H9 (cell line): ENCODE data around the gene NLRP14. TPM values are rescaled to one million over a fixed set of nuclear protein-coding genes. Genes with fewer than 3 reads are reported as not detected.

Experiments used
- DNase-seq: peaks from one replicate; pipeline ENCODE4 v3.0.0-alpha.2; 2017
- H2AFZ ChIP-seq: one replicate; pipeline ENCODE4 v1.6.1; 2013; ENCODE audit warnings: mild to moderate bottlenecking, low read length, control low read depth, moderate library complexity
- H2AK5ac ChIP-seq: 2 replicates; pipeline ENCODE4 v1.6.1; 2013; ENCODE audit warnings: low read length, control low read depth, mixed read lengths; ENCODE audit not compliant: insufficient read length
- H2BK120ac ChIP-seq: one replicate; pipeline ENCODE4 v1.6.1; 2013; ENCODE audit warnings: low read depth, mild to moderate bottlenecking, low read length, control low read depth, inconsistent platforms; ENCODE audit not compliant: poor library complexity, severe bottlenecking
- H2BK12ac ChIP-seq: 2 replicates; pipeline ENCODE4 v1.6.1; 2013; ENCODE audit warnings: low read length, control low read depth, mixed read lengths, low read depth; ENCODE audit not compliant: insufficient read length
- H2BK15ac ChIP-seq: 2 replicates; pipeline ENCODE4 v1.6.1; 2013; ENCODE audit warnings: low read depth, low read length, control low read depth
- H2BK20ac ChIP-seq: one replicate; pipeline ENCODE4 v1.6.1; 2013; ENCODE audit warnings: low read depth, mild to moderate bottlenecking, low read length, control low read depth, inconsistent platforms; ENCODE audit not compliant: poor library complexity, severe bottlenecking
- H2BK5ac ChIP-seq: 2 replicates; pipeline ENCODE4 v1.6.1; 2013; ENCODE audit warnings: low read length, control low read depth, mixed read lengths; ENCODE audit not compliant: insufficient read length
- H3K14ac ChIP-seq: 2 replicates; pipeline ENCODE4 v1.6.1; 2013; ENCODE audit warnings: low read length, control low read depth; ENCODE audit not compliant: insufficient read depth
- H3K18ac ChIP-seq: 2 replicates; pipeline ENCODE4 v1.6.1; 2013; ENCODE audit warnings: low read depth, mild to moderate bottlenecking, mixed read lengths, low read length, control low read depth; ENCODE audit not compliant: insufficient read length
- H3K23ac ChIP-seq: 2 replicates; pipeline ENCODE4 v1.6.1; 2013; ENCODE audit warnings: low read length, control low read depth, mixed read lengths, low read depth; ENCODE audit not compliant: insufficient read length
- H3K23me2 ChIP-seq: 2 replicates; pipeline ENCODE4 v1.6.1; 2013; ENCODE audit warnings: low read depth, mild to moderate bottlenecking, mixed read lengths, low read length, control low read depth; ENCODE audit not compliant: insufficient read length, poor library complexity, severe bottlenecking
- H3K27ac ChIP-seq: 2 replicates; pipeline ENCODE4 v1.5.1; 2013; ENCODE audit warnings: low read length, control low read depth, mixed read lengths, low read depth; ENCODE audit not compliant: insufficient read length
- H3K27me3 ChIP-seq: 2 replicates; pipeline ENCODE4 v1.6.1; 2013; ENCODE audit warnings: low read length, control low read depth, inconsistent platforms; ENCODE audit not compliant: insufficient read depth
- H3K4ac ChIP-seq: 2 replicates; pipeline ENCODE4 v1.6.1; 2013; ENCODE audit warnings: low read depth, mild to moderate bottlenecking, control low read depth, inconsistent platforms, low read length, moderate library complexity
- H3K4me1 ChIP-seq: 2 replicates; pipeline ENCODE4 v1.6.1; 2013; ENCODE audit warnings: low read length, control low read depth, inconsistent platforms; ENCODE audit not compliant: insufficient read depth
- H3K4me2 ChIP-seq: 2 replicates; pipeline ENCODE4 v1.6.1; 2013; ENCODE audit warnings: low read length, control low read depth, mixed read lengths; ENCODE audit not compliant: insufficient read length, insufficient read depth
- H3K56ac ChIP-seq: 2 replicates; pipeline ENCODE4 v1.6.1; 2013; ENCODE audit warnings: low read depth, mild to moderate bottlenecking, mixed read lengths, low read length, control low read depth; ENCODE audit not compliant: insufficient read length
- H3K79me1 ChIP-seq: 2 replicates; pipeline ENCODE4 v1.6.1; 2013; ENCODE audit warnings: low read depth, mild to moderate bottlenecking, moderate library complexity, low read length, control low read depth, inconsistent platforms; ENCODE audit not compliant: insufficient read depth, poor library complexity, severe bottlenecking
- H3K79me2 ChIP-seq: 2 replicates; pipeline ENCODE4 v1.6.1; 2013; ENCODE audit warnings: low read length, control low read depth, inconsistent platforms; ENCODE audit not compliant: insufficient read depth
- H3K9ac ChIP-seq: 2 replicates; pipeline ENCODE4 v1.6.1; 2013; ENCODE audit warnings: low read length, control low read depth, mixed read lengths; ENCODE audit not compliant: insufficient read length; ENCODE audit errors: extremely low read depth
- H3K9me3 ChIP-seq: one replicate; pipeline ENCODE4 v1.6.1; 2013; ENCODE audit warnings: low read depth, low read length, inconsistent platforms; ENCODE audit not compliant: control insufficient read depth
- H3T11ph ChIP-seq: one replicate; pipeline ENCODE4 v1.6.1; 2013; ENCODE audit warnings: mild to moderate bottlenecking, low read length, control low read depth, inconsistent platforms
- H4K20me1 ChIP-seq: one replicate; pipeline ENCODE4 v1.6.1; 2013; ENCODE audit not compliant: control insufficient read depth, insufficient read length, insufficient read depth
- H4K5ac ChIP-seq: 2 replicates; pipeline ENCODE4 v1.6.1; 2013; ENCODE audit warnings: low read depth, mild to moderate bottlenecking, mixed read lengths, low read length, control low read depth; ENCODE audit not compliant: insufficient read length
- H4K8ac ChIP-seq: replicated peaks from 2 replicates; pipeline ENCODE4 v1.6.1; 2013; ENCODE audit warnings: low read length, control low read depth, mixed read lengths, low read depth; ENCODE audit not compliant: insufficient read length
- H4K91ac ChIP-seq: 2 replicates; pipeline ENCODE4 v1.6.1; 2013; ENCODE audit warnings: low read depth, mild to moderate bottlenecking, moderate library complexity, mixed read lengths, low read length, control low read depth; ENCODE audit not compliant: insufficient read length
- H3K27ac Mint-ChIP-seq, 3 experiments: 2 replicates in 2 of 3; 3 replicates in 1 of 3; pipeline ENCODE4 v1.8.0; 2020 to 2021; ENCODE audit warnings: mixed read lengths in 3 of 3, mild to moderate bottlenecking in 1 of 3, moderate library complexity in 1 of 3
- H3K27me3 Mint-ChIP-seq: 2 replicates; pipeline ENCODE4 v1.8.0; 2021; ENCODE audit warnings: low read depth, mild to moderate bottlenecking, moderate library complexity, mixed read lengths
- H3K36me3 Mint-ChIP-seq, 3 experiments: 2 replicates in 2 of 3; 3 replicates in 1 of 3; pipeline ENCODE4 v1.8.0; 2020 to 2021; ENCODE audit warnings: low read depth in 3 of 3, mixed read lengths in 3 of 3; ENCODE audit not compliant: insufficient read depth in 1 of 3
- H3K4me1 Mint-ChIP-seq, 2 experiments: 2 replicates each; pipeline ENCODE4 v1.8.0; 2020; ENCODE audit warnings: mixed read lengths in 2 of 2
- H3K4me3 Mint-ChIP-seq, 2 experiments: 2 replicates in 1 of 2; 3 replicates in 1 of 2; pipeline ENCODE4 v1.8.0; 2020 to 2021; ENCODE audit warnings: mild to moderate bottlenecking in 2 of 2, mixed read lengths in 2 of 2, moderate library complexity in 1 of 2
- H3K9me3 Mint-ChIP-seq, 2 experiments: 2 replicates in 1 of 2; 3 replicates in 1 of 2; pipeline ENCODE4 v1.8.0; 2020; ENCODE audit warnings: mild to moderate bottlenecking in 2 of 2, mixed read lengths in 2 of 2, moderate library complexity in 1 of 2
- WGBS: extraction: QIAGEN DNeasy Blood & Tissue Kit; methylation state at CpG from one replicate; pipeline ENCODE4 v1.1.7; 2013; ENCODE audit warnings: missing lambda C conversion rate, low lambda C conversion rate, mixed read lengths; ENCODE audit not compliant: insufficient read length; ENCODE audit errors: extremely low coverage; 5-methylcytosine and 5-hydroxymethylcytosine counted together
- total RNA-seq: library from RNA; stranded (reverse); gene quantifications from 2 replicates; pipeline ENCODE4 v1.2.1, GENCODE V29; 2021
- TF ChIP-seq, protein P1 (sequence below): fragments of 200-600 bp; sonication (generic); conservative IDR thresholded peaks from 3 replicates; pipeline ENCODE4 v1.8.0; 2021; ENCODE audit warnings: antibody characterized with exemption, mild to moderate bottlenecking

Gene NLRP14
- total RNA-seq, 1 experiment from 2014 or later = 0.07 TPM

DNA sequence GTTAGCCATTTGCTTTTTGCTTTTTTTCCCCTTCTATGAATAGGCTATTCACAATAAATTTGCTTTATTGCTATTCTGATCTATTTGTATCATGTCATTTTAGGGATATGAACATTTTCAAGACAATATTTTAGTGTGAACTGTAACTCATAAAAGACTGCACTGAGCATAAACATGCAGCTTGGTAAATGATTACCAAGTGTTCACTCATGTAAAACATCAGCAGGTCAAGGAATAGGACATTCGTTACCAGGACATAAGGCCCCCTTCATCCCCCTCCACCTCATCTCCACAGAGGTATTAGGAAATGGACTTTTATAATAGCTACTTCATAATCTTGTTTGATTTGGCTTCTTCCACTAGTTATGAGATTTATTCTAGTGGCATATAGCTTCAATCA, 12.4 kb downstream of the NLRP14 start:
- Histone ChIP-seq H2AK5ac (no peak overlapping the region), H3K27ac (no peak overlapping the region), H3K9ac (no peak overlapping the region), H3K27me3 (no peaks in the 10 kb centered on the region), H4K20me1 (no peaks in the 10 kb centered on the region), H2BK12ac (no peak overlapping the region), H3K4me2 (no peak overlapping the region), H2BK20ac (no peak overlapping the region), H3T11ph (no peak overlapping the region), H3K79me2 (no peaks in the 10 kb centered on the region), H2BK120ac (no peak overlapping the region), H3K79me1 (no peaks in the 10 kb centered on the region), H3K4me1 (no peaks in the 10 kb centered on the region), H4K5ac (no peak overlapping the region), H3K23me2 (no peaks in the 10 kb centered on the region), H3K14ac (no peak overlapping the region), H3K4ac (no peak overlapping the region), H2AFZ (no peak overlapping the region), H3K23ac (no peak overlapping the region), H2BK15ac (no peak overlapping the region), H3K56ac (no peak overlapping the region), H2BK5ac (no peak overlapping the region), H4K8ac (no peak overlapping the region), H3K18ac (no peak overlapping the region), H3K9me3 (no peaks in the 10 kb centered on the region), H4K91ac (no peak overlapping the region)
- Mint-ChIP-seq H3K27me3 (peaks cover 5% of the 10 kb centered on the region), H3K27ac (no peak overlapping the region), H3K4me3 (no peak overlapping the region), H3K9me3 (no peaks in the 10 kb centered on the region), H3K4me1 (no peaks in the 10 kb centered on the region), H3K36me3 (no peaks in the 10 kb centered on the region)
- WGBS = no CpG with 5 or more reads among the region's 1 CpG
- TF ChIP-seq, protein P1, sequence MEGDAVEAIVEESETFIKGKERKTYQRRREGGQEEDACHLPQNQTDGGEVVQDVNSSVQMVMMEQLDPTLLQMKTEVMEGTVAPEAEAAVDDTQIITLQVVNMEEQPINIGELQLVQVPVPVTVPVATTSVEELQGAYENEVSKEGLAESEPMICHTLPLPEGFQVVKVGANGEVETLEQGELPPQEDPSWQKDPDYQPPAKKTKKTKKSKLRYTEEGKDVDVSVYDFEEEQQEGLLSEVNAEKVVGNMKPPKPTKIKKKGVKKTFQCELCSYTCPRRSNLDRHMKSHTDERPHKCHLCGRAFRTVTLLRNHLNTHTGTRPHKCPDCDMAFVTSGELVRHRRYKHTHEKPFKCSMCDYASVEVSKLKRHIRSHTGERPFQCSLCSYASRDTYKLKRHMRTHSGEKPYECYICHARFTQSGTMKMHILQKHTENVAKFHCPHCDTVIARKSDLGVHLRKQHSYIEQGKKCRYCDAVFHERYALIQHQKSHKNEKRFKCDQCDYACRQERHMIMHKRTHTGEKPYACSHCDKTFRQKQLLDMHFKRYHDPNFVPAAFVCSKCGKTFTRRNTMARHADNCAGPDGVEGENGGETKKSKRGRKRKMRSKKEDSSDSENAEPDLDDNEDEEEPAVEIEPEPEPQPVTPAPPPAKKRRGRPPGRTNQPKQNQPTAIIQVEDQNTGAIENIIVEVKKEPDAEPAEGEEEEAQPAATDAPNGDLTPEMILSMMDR = no peak
- DNase-seq = no peak
